GM21447 (cell line): ENCODE data around the gene WASL.
"Not testable (repeated sequence)": the region's sequence is repeated elsewhere in the genome, so short reads cannot be mapped to it uniquely, and the experiment has no call there.

Experiments used
- ATAC-seq: cut with Tn5 transposase; IDR thresholded peaks from one replicate; pipeline ENCODE4 v1.9.1; 2021; ENCODE audit not compliant: unreplicated experiment

The WASL gene

DNA sequence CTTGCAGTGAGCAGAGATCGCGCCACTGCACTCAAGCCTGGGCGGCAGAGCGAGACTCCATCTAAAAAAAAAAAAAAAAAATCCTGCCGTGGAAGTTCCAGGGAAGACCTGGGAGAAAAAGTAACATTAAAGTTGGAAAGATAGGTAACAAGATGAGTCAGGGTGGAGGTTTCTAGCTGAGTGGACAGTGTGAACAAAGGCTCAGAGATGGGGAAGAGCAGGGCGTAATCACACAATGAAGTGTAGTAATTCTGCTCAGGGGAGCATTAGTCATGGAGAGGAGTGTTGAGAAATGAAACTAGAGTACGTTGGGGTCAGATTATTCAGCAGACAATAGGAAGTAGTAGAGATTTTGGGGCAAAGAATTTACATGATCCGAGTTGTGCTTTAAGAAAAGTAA, 21.6 kb upstream of the WASL start:
- ATAC-seq: peak; percentile 97

- ATAC-seq: no peak
Observed at GRCh38 chr7:123769371-123769770, 20.6 kb upstream of the WASL start.

DNA sequence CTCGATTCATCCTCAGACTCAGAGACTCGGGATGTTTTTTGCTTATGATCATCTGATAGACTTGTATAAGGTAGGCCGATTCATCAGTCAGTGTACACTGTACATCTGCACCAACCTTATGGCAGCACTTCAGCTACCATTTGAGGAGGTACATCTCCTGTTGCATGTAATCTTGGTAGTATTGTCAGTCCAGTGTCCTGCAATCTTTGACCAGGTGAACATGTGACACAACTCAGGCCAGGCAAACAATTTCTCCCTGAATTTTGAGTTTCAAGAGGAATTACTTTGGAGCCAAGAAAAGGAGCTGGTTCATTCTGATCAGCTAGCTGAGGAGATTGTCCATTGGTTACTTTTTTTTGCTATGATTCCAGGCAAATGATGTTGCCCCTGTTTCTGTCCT, 19.7 kb upstream of the WASL start:
- ATAC-seq: no peak

GRCh38 chr7:123763191-123763661, 14.4 kb upstream of the WASL start:
- no peak for ATAC-seq

- ATAC-seq: no peak
Observed at GRCh38 chr7:123761729-123762128, 12.9 kb upstream of the WASL start.

- no peak for ATAC-seq
Observed at GRCh38 chr7:123757095-123757494, 8.3 kb upstream of the WASL start.

DNA sequence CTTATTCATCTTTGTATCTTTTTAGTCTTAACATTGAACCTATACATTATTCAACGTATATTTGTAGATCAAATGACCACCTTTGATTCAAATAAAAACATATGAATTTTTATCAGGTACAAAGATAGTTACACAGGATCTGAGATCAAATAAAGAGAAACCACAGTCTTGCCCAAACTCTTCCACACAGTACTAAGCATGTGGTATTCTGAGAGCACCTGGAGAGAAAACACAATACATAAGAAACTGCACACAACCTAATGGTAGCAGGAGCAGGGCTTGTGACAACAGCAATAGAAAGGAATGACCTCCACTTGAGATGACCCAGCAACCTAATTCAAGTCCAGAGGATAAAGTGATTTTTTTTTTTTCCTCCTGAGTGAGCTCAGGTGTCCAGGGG, 6.5 kb upstream of the WASL start:
- no peak for ATAC-seq

GRCh38 chr7:123754271-123754871, 5.6 kb upstream of the WASL start:
- no peak for ATAC-seq

GRCh38 chr7:123752534-123752933, 3.7 kb upstream of the WASL start:
- no peak for ATAC-seq

DNA sequence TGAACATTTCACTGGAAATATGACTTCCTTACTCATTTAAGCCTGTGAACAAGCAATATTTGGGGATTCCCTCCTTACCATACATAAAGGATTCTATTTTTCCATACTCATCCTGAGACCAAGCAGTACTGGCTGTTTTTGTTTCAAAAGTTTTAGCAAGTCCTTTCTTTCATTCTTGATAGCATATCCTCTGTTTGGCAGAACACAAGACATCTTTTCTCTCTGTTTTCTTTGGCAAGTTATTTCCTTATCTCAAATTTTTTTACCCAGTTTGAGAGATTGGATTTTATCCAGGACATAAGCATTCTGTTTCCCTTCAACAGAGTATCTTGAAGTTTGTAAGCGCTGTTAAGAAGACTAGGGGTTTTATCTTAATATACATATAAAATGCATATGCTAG, 3.0 kb upstream of the WASL start:
- no peak for ATAC-seq

GRCh38 chr7:123750389-123751230, 1.8 kb upstream of the WASL start:
- no peak for ATAC-seq

DNA sequence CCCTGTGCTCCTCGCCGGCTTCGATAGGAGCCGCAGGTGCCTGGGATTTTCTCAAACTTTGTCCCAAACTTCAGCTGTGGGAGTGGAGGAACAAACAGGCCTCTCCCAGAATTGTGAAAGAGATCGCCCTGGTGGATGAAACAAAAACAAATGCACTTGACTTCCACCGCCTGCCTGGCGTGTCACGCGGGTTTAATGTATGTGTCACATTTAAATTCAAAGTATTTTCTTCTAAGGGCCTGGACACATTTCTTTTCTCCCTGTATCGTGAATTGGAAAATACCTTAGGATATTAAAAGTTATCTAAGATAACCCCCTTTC, 694 bp upstream of the WASL start:
- ATAC-seq: peak; percentile 25

- ATAC-seq: peak; percentile 19
Observed at GRCh38 chr7:123748171-123748733, 551 bp downstream of the WASL start.

DNA sequence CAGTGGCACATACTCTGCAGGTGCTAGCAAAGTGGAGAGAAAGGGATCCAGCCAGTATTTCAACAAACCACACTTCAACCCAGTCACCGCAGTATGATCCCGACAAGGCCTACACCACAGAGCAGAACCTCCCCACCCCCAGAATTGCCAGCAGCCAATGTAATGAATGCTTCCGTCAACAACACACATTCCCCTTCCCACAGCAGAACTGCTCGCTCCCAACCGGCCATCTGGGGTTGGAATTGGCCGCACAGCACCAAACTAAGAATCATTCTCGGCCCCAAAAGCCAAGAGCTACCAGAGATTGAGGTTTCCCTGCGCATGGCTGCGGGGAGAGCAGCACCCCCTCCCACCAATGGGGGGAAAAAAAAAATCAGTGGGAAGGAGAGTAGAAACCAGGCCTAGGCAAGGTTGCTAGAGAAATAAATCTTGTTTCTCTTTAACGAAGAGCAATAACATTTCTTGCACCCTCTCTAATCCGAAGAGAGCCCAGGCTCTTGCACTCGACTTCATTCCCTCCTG, 1.1 kb downstream of the WASL start:
- no peak for ATAC-seq

DNA sequence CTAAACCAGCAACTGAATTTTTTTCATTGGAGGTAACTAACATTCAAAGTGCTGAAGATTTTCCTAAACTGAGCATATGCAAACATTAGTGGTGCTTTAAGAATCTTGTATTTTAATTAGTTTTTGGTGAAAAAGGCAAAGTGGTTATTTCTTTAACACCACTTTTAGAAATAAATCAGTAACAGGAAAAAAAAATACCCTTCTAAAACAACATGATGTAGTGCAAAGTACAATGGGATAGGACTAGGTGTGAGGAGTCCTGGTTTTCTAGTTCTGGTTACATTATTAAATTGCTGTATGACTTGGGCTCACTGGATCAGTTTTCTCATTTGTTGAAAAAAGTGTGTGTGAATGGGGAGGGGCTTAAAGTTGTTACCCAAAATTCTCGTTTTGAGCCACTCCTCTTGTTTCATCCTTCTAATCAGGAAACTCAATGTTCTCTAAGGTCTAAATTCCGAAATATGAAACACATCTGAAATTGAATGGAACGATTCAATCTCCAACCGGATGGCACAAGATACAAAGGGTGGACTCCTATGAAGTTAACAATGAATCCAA, 1.8 kb downstream of the WASL start:
- ATAC-seq: no peak

DNA sequence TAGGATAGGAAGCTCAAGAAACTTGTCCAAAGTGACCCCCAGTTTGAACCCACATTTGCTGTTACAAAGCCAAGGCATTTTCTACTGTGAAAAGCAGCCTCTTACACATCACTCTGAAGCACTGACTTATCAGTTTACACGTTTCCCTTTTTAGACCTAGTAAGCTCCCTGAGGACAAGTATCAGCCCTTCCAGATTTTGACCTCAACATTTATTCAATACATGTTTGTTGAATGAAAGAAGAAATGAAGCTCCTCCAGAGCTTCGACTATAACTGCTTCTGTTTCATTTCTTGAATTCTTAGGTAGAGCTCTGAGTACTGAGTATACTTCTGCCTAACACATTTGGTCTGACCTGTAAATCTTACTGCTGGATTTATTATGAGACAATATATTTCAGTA, 2.7 kb downstream of the WASL start:
- ATAC-seq: no peak

- ATAC-seq: no peak
Observed at GRCh38 chr7:123745437-123745836, 3.4 kb downstream of the WASL start.

- ATAC-seq: no peak
Observed at GRCh38 chr7:123744416-123744815, 4.4 kb downstream of the WASL start.

DNA sequence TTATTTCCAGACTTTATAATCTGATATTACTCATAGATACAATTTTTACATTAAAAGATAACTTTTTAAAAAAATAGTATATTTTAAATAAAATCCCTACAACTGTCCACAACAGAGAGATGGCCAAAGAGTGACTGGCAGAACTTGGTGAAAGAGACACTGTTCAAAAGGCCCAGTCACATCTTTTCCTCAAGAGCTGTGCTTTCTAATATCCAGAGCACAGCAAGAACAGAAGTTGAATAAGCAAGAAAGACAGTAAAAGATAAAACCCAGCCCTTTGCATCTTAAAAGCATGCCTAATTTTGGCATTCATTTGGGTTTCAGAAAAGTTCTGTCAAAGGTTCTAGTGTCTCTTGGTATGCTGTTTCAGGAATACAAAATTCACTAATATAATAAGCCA, 6.9 kb downstream of the WASL start:
- ATAC-seq: no peak

- ATAC-seq: no peak
Observed at GRCh38 chr7:123738808-123739207, 10.0 kb downstream of the WASL start.

DNA sequence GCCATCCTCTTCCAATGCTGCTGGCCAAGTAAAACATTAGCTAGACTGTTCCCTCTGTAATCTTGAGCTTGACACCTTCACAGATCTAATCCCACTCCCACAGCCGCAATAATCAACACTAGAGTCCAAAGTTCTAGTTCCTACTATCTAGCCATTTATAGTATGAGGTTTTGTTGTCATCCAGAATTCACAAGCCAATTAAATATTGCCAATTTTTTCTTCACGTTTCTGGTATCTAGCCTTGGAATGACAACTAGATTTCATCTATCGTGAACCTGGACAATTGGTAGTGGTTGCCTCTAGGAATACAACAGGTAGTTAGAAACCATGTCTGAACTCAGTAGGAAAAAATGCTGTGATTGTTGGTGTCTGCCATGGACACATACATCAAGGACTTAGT, 10.4 kb downstream of the WASL start:
- ATAC-seq: no peak

DNA sequence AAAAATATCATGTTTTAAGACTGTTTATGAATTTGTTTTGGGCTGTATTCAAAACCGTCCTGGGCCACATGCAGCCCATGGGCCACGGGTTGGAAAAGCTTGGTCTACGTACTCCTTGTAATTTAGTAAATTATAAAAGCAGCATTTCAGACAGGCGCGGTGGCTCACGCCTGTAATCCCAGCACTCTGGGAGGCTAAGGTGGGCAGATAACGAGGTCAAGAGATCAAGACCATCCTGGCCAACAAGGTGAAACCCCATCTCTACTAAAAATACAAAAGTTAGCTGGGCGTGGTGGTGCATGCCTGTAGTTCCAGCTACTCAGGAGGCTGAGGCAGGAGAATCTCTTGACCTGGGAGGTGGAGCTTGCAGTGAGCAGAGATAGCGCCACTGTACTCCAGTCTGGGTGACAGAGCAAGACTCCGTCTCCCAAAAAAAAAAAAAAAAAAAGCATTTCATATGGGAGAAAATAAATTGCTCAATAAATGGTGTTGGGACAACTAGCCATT, 11.6 kb downstream of the WASL start:
- not testable (repeated sequence) for ATAC-seq
